Uterus (tissue), 4 donors: ENCODE results near the gene XKR7. TPM values are rescaled to one million over a fixed set of nuclear protein-coding genes. Genes with fewer than 3 reads are reported as not detected.

Experiments used
- DNase-seq, 2 donors: peaks; one replicate each; pipeline ENCODE4 v3.0.0-alpha.2; 2019 to 2020
- H3K27ac ChIP-seq, 2 donors: fragments of 200-600 bp; sonication (generic); 1 replicate in 1 of 2; 2 replicates in 1 of 2; pipeline ENCODE4 v1.5.1; 2016 to 2018
- H3K27me3 ChIP-seq, 2 donors: fragments of 200-600 bp; sonication (generic); one replicate each; pipeline ENCODE4 v1.5.1; 2018 to 2019; ENCODE audit warnings: control low read depth in 1 of 2
- H3K36me3 ChIP-seq, 2 donors: fragments of 200-600 bp; sonication (generic); one replicate each; pipeline ENCODE4 v1.5.1; 2019; ENCODE audit warnings: control low read depth in 1 of 2
- H3K4me1 ChIP-seq, 2 donors: fragments of 200-600 bp; sonication (generic); one replicate each; pipeline ENCODE4 v1.5.1; 2018 to 2019; ENCODE audit warnings: control low read depth in 1 of 2
- H3K4me3 ChIP-seq, 2 donors: fragments of 200-600 bp; sonication (generic); 1 replicate in 1 of 2; 2 replicates in 1 of 2; pipeline ENCODE4 v1.5.1; 2018 to 2019; ENCODE audit warnings: mild to moderate bottlenecking in 1 of 2
- H3K9me3 ChIP-seq, 2 donors: fragments of 200-600 bp; sonication (generic); one replicate each; pipeline ENCODE4 v1.5.1; 2019; ENCODE audit warnings: control low read depth in 1 of 2
- CTCF ChIP-seq, 4 experiments: fragments of 200-600 bp in 2 of 4; fragments of 450-650 bp in 2 of 4; sonication (generic) in 2 of 4; IDR thresholded peaks; one replicate each; pipeline ENCODE4 v1.5.1; 2016 to 2019; ENCODE audit warnings: antibody characterized with exemption in 4 of 4, mild to moderate bottlenecking in 2 of 4, moderate library complexity in 1 of 4
- POLR2A ChIP-seq, 2 donors: fragments of 450-650 bp; IDR thresholded peaks; one replicate each; pipeline ENCODE4 v1.6.1; 2016; ENCODE audit warnings: antibody characterized with exemption in 2 of 2, mild to moderate bottlenecking in 1 of 2, moderate library complexity in 1 of 2
- intact Hi-C: fragments of 100-400 bp; cut with DNase I; formaldehyde crosslinking; loops from one replicate; pipeline ENCODE4 v1.15.1; 2023; ENCODE audit warnings: low total_unique reads
- total RNA-seq, 4 donors: library from RNA; depleted of rRNA in 3 of 4; stranded (reverse); fragments of >200 nt in 3 of 4; gene quantifications; one replicate each; pipeline versions ENCODE4 v1.1.0 to v1.2.4, GENCODE V29; 2014 to 2023
- donor health status: DM: yes; HTN: yes; CAD: no.

The XKR7 gene
- total RNA-seq, 4 donors from 2014 or later = 0.14 TPM; not detected in 3

GRCh38 chr20:31951530-31952453 lies 16.2 kb upstream of the XKR7 start, which contains the start of gene PDRG1:
Gene PDRG1 (minus strand): TSS chr20:31952046. CDS start chr20:31951961, 85 bp downstream.
- H3K27me3 ChIP-seq = no peaks in the 10 kb centered on the region
- peak; percentile 67 to 68 for TF ChIP-seq POLR2A (IDR thresholded peaks at IDR 0.05)
- TF ChIP-seq CTCF (IDR thresholded peaks at IDR 0.05) = peak; percentile 94 to 99 (median 98)
- H3K27ac ChIP-seq = peak within 1 kb of the TSS; percentile 53 to 81
- no peaks in the 10 kb centered on the region for H3K36me3 ChIP-seq
- H3K9me3 ChIP-seq = no peaks in the 10 kb centered on the region
- peak; percentile 94 to 95 for DNase-seq
- no peaks in the 10 kb centered on the region for H3K4me1 ChIP-seq
- peak within 1 kb of the TSS; percentile 62 to 83 for H3K4me3 ChIP-seq
- intact Hi-C loops = loop anchor here (10.0 kb wide), 1 partner anchor 107 kb away; the partner anchor contains the start of gene FOXS1

- no peaks in the 10 kb centered on the region for H3K27me3 ChIP-seq
- no peak overlapping the region for H3K4me3 ChIP-seq
- TF ChIP-seq CTCF (IDR thresholded peaks at IDR 0.05) (no peak), POLR2A (IDR thresholded peaks at IDR 0.05) (no peak)
- no peaks in the 10 kb centered on the region for H3K4me1 ChIP-seq
- DNase-seq = no peak
- no peaks in the 10 kb centered on the region for H3K9me3 ChIP-seq
- no peaks in the 10 kb centered on the region for H3K36me3 ChIP-seq
- H3K27ac ChIP-seq = no peak overlapping the region
- intact Hi-C loops = loop anchor here (10.0 kb wide), 1 partner anchor 109 kb away; the partner anchor contains the start of gene FOXS1
These were observed 14.3 kb upstream of the XKR7 start for GRCh38 chr20:31953556-31954148.

GRCh38 chr20:31954500-31954899 lies 13.5 kb upstream of the XKR7 start:
- no peak for DNase-seq
- Histone ChIP-seq H3K4me1 (no peaks in the 10 kb centered on the region), H3K27me3 (no peaks in the 10 kb centered on the region), H3K36me3 (no peaks in the 10 kb centered on the region), H3K27ac (no peak overlapping the region), H3K4me3 (no peak overlapping the region), H3K9me3 (no peaks in the 10 kb centered on the region)
- intact Hi-C loops = loop anchor here (10.0 kb wide), 1 partner anchor 110 kb away; the partner anchor contains the start of gene FOXS1
- no peak for TF ChIP-seq CTCF (IDR thresholded peaks at IDR 0.05)
- no peak for TF ChIP-seq POLR2A (IDR thresholded peaks at IDR 0.05)

- intact Hi-C loops = loop anchor here (10.0 kb wide), 1 partner anchor 112 kb away; the partner anchor contains the start of gene FOXS1
- Histone ChIP-seq H3K36me3 (no peaks in the 10 kb centered on the region), H3K27me3 (no peaks in the 10 kb centered on the region), H3K9me3 (no peaks in the 10 kb centered on the region), H3K4me3 (no peak overlapping the region), H3K27ac (no peak overlapping the region), H3K4me1 (no peaks in the 10 kb centered on the region)
- TF ChIP-seq POLR2A (IDR thresholded peaks at IDR 0.05) (no peak), CTCF (IDR thresholded peaks at IDR 0.05) (no peak)
- no peak for DNase-seq
These were observed 11.1 kb upstream of the XKR7 start for GRCh38 chr20:31956556-31957526.
